GM12891 (cell line): ENCODE measurements around the gene GCNT2.

Source experiments
- POLR2A ChIP-seq: IDR thresholded peaks from 2 replicates; pipeline ENCODE4 v1.6.1; 2011; ENCODE audit warnings: low read depth, low read length, control low read depth
- POLR2AphosphoS5 ChIP-seq: IDR thresholded peaks from 2 replicates; pipeline ENCODE4 v1.6.1; 2011; ENCODE audit warnings: low read depth, low read length, control low read depth
- POU2F2 ChIP-seq: IDR thresholded peaks from 2 replicates; pipeline ENCODE4 v1.6.1; 2011; ENCODE audit warnings: low read depth, mild to moderate bottlenecking, control low read depth, low read length, moderate library complexity
- SPI1 ChIP-seq: IDR thresholded peaks from 2 replicates; pipeline ENCODE4 v1.6.1; 2011; ENCODE audit warnings: low read depth, low read length, control low read depth
- TAF1 ChIP-seq: IDR thresholded peaks from 2 replicates; pipeline ENCODE4 v1.6.1; 2011; ENCODE audit warnings: low read depth, low read length, control low read depth

DNA sequence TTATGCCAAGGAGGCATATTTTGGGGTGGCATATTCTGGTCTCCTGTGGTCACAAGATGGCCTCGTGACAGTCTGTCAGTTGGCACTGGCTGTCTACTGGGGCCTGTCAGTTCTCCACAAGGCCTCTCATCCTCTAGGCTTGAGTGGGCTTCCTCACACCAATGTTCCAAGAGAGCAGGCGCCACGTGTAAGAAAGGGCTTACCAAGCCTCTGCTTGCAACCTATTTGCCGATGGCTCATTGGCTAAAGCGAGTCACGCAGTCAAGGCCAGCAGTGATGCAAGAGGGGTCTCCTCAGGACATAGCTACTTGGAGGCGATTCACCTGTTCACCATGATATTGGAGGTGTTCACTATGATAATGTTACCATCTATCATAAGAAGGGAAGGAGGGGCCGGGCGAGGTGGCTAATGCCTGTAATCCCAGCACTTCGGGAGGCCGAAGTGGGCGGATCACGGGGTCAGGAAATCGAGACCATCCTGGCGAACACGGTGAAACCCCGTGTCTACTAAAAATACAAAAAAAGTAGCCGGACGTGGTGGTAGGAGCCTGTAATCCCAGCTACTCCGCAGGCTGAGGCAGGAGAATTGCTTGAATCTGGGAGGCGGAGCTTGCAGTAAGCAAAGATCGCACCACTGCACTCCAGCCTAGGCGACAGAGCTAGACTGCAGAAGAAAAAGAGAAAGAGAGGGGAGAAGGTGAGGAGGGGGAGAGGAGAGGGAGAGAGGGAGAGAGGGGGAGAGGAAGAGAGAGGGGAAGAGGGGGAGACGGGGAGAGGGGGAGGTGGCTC, 138.0 kb downstream of the GCNT2 start:
- TF ChIP-seq POLR2A (no peak), POLR2AphosphoS5 (no peak), TAF1 (no peak), SPI1 (no peak), POU2F2 (no peak)
